Measurements from ENCODE around the gene CDK2AP2. TPM values are rescaled to one million over a fixed set of nuclear protein-coding genes. Genes with fewer than 3 reads are reported as not detected.
"Not testable (repeated sequence)": the region's sequence is repeated elsewhere in the genome, so short reads cannot be mapped to it uniquely, and the experiment has no call there.

Gene CDK2AP2
- total RNA-seq, 2 experiments from 2014 or later = 64.1 to 68.7 TPM

DNA sequence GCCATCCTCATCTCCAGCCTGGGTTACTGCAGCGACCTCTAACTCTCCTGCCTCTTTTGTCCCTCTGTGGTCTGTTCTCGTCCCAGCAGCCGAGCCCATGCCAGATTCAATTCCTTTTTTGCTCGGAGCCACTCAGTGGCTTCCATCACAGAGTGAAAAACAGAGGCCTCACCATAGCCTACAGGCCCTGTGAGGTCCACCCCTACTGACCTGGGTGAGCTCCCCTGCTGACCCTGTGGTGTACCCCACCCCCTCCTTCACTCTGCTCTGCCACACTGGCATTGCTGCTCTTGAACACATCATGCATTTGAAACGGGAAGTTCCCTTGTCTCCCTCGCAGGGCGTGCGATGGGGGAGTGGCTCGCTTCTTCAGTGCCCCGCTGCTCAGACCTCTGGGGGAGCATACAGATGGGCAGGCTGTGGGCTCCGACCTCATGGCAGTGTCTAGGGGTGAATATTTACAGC is 23.1 kb downstream of the CDK2AP2 start:
- Mint-ChIP-seq H3K9me3 (ENCODE audit: low read depth) (peaks cover 2% of the 10 kb centered on the region), H3K36me3 (ENCODE audit: low read depth) (peaks cover 57% of the 10 kb centered on the region), H3K4me1 (peaks cover 65% of the 10 kb centered on the region), H3K27me3 (no peaks in the 10 kb centered on the region), H3K27ac (peak overlapping the region; percentile 99), H3K4me3 (peak overlapping the region; percentile 86)
- peak; percentile 89 for DNase-seq
- ChIA-PET CTCF (interaction anchor here (0.6 kb wide), 2 partner anchors 37 to 85 kb away, joined by 3 read pairs; no protein-coding TSS in a partner anchor), POLR2A (interaction anchor here (1.5 kb wide), 1 partner anchor 16 kb away, joined by 3 read pairs; the partner anchor contains the start of gene TMEM134)
- ATAC-seq = peak; percentile 8
- intact Hi-C loops (cut with DNase I, micrococcal nuclease) = loop anchor here (1.0 to 10.0 kb wide), 9 partner anchors 16 to 850 kb away; partner anchors contain the start of genes ANKRD13D (in 1 of the 2), GRK2 (in 1 of the 2), PITPNM1 (in 1 of the 2) and PPP1CA (in 1 of the 2)

DNA sequence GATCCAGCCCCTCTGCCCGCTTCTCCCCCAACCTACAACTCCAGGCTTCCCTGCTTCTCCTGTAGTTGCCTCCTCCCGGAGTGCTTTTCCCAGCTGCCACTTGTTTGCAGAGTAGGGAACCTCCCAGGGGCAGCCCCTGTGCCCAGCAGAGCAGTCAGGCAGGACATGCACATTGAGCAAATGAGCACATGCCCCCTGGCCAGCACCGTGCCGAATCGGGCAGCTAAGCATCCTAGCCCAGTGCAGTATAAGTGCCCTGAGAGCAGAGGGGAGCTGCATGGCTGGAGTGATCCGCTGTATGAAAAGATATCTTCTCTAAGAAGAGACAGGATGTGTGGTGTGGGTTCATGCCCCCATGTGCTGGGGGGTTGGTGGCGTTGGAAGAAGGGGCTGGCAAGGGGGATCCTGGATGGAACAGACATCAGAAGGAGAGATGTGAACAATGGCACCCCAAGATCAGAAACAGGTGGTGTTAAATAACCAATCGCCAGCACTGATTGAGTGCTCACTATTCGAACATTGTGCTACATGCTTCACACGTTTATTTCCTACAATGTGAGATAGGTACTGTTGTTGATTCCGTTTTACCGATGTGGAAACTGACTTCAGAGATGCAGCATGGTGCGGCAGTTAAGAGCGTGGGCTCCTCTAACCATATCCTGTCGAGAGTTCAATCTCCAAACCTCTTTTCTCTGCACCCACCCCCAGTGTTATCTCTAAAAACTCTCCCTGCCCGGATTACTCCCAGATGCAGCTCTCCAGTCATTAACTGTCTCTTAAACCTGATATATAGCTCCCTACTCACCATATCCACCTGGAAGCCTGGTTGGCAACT is 23.9 kb downstream of the CDK2AP2 start:
- peaks cover 52% of the 10 kb centered on the region for H3K36me3 Mint-ChIP-seq (ENCODE audit: low read depth)
- ChIA-PET CTCF (interaction anchor here (0.6 kb wide), 2 partner anchors 38 to 84 kb away, joined by 3 read pairs; no protein-coding TSS in a partner anchor), POLR2A (interaction anchor here (0.6 to 1.5 kb wide), 3 partner anchors 15 to 1024 kb away, joined by 3 to 4 read pairs (median 3); partner anchors contain the start of gene TMEM134)
- H3K9me3 Mint-ChIP-seq (ENCODE audit: low read depth) = peaks cover 2% of the 10 kb centered on the region
- peak overlapping the region; percentile 99 for H3K27ac Mint-ChIP-seq
- intact Hi-C loops (cut with DNase I, micrococcal nuclease) = loop anchor here (1.0 to 10.0 kb wide), 14 partner anchors 15 to 849 kb away; partner anchors contain the start of genes CDK2AP2 (in 1 of the 2), GRK2 (in 1 of the 2), PITPNM1 (in 1 of the 2) and POLD4 (in 1 of the 2)
- peak; percentile 74 for DNase-seq
- H3K4me1 Mint-ChIP-seq = peaks cover 60% of the 10 kb centered on the region
- no peaks in the 10 kb centered on the region for H3K27me3 Mint-ChIP-seq
- H3K4me3 Mint-ChIP-seq = peak overlapping the region; percentile 86
- ATAC-seq = peak; percentile 17

DNA sequence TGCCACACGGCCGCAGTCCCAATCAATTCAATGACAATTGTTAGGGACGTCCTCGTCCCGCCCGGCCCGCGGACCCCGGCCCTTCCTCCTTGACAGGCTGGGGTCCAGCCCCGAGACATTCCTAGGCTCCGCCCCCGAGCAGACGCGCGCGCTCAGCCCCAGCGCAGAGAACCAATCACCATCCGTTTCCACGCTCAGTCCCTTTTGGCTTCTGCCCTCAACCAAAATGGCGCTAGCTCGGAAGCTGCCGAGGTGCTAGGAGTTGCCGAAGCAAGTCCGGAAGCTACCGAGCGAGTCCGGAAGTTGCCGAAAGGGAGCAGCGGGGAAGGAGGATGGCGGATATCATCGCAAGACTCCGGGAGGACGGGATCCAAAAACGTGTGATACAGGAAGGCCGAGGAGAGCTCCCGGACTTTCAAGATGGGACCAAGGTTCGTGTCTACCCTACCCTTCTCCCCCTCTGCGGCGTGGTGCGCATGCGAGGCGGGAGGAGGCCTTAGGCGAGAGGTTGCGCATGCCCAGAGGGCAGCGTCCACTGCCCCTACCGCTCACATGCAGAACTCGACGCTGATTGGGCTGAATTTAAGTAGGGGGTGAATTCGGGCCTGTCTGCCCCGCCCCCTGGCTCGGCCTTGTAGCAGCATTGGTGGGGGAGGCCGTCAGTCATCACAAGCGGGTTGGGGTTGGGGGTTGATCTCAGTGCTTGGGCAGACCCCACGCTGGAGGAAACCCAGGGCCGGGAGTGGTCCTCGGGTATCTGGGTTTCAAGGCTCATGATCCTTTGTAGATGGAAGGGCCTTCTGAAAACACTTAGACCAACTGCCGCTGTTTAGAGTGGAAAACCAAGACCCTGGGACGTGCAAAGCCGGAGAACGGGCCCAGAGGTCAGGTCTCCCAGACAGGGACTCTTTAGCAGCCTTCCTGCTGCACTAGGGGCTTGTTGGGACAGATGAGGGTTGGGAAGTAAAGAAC is 24.8 kb downstream of the CDK2AP2 start, which contains the start of gene AIP:
TSS of gene AIP (plus strand) at position 200 of the 972 bp plus-strand sequence. CDS start at position 333, 133 bp downstream.
- DNase-seq = peak; percentile 99
- peaks cover 50% of the 10 kb centered on the region for H3K4me1 Mint-ChIP-seq
- intact Hi-C loops (cut with DNase I, micrococcal nuclease) = loop anchor here (1.0 to 10.0 kb wide), 11 partner anchors 14 to 848 kb away; partner anchors contain the start of genes CDK2AP2 (in 1 of the 2), GRK2 (in 1 of the 2), POLD4 (in 1 of the 2) and PPP1CA (in 1 of the 2)
- ChIA-PET POLR2A (no interaction called here), CTCF (interaction anchor here (0.6 to 1.2 kb wide), 5 partner anchors 10 to 127 kb away, joined by 3 to 5 read pairs (median 3); partner anchors contain the start of gene CDK2AP2)
- peak; percentile 72 for ATAC-seq
- no peaks in the 10 kb centered on the region for H3K27me3 Mint-ChIP-seq
- H3K4me3 Mint-ChIP-seq = peak within 1 kb of the TSS; percentile 86
- peaks cover 2% of the 10 kb centered on the region for H3K9me3 Mint-ChIP-seq (ENCODE audit: low read depth)
- peak within 1 kb of the TSS; percentile 99 for H3K27ac Mint-ChIP-seq
- H3K36me3 Mint-ChIP-seq (ENCODE audit: low read depth) = peaks cover 43% of the 10 kb centered on the region

GRCh38 chr11:67482275-67482826 is 25.6 kb downstream of the CDK2AP2 start:
- intact Hi-C loops (cut with DNase I, micrococcal nuclease) = loop anchor here in 1 of 2 experiments (1.0 to 10.0 kb wide), 3 partner anchors 13 to 848 kb away; partner anchors contain the start of genes GRK2, RBM4 and TMEM134
- peak overlapping the region; percentile 86 for H3K4me3 Mint-ChIP-seq
- DNase-seq (no peak), ATAC-seq (no peak)
- H3K36me3 Mint-ChIP-seq (ENCODE audit: low read depth) = peaks cover 35% of the 10 kb centered on the region
- H3K4me1 Mint-ChIP-seq = peaks cover 43% of the 10 kb centered on the region
- H3K27ac Mint-ChIP-seq = peak overlapping the region; percentile 99
- CTCF ChIA-PET = interaction anchor here (0.7 to 1.2 kb wide), 6 partner anchors 10 to 315 kb away, joined by 3 to 5 read pairs (median 4); partner anchors contain the start of genes CDK2AP2 and TBC1D10C
- POLR2A ChIA-PET = interaction anchor here (0.7 kb wide), 1 partner anchor 12 kb away, joined by 4 read pairs; no protein-coding TSS in a partner anchor
- no peaks in the 10 kb centered on the region for H3K27me3 Mint-ChIP-seq
- H3K9me3 Mint-ChIP-seq (ENCODE audit: low read depth) = no peaks in the 10 kb centered on the region

DNA sequence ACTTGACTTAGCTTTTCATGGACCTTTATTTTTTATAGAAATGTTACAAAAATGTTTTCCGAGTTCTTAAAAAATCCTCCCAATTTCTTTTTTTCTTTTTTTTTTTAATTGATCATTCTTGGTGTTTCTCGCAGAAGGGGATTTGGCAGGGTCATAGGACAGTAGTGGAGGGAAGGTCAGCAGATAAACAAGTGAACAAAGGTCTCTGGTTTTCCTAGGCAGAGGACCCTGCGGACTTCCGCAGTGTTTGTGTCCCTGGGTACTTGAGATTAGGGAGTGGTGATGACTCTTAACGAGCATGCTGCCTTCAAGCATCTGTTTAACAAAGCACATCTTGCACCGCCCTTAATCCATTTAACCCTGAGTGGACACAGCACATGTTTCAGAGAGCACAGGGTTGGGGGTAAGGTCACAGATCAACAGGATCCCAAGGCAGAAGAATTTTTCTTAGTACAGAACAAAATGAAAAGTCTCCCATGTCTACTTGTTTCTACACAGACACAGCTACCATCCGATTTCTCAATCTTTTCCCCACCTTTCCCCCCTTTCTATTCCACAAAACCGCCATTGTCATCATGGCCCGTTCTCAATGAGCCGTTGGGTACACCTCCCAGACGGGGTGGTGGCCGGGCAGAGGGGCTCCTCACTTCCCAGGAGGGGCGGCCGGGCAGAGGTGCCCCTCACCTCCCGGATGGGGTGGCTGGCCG is 30.5 kb downstream of the CDK2AP2 start:
- H3K27me3 Mint-ChIP-seq; H3K9me3 Mint-ChIP-seq (ENCODE audit: low read depth); intact Hi-C loops (cut with DNase I, micrococcal nuclease); H3K4me1 Mint-ChIP-seq; H3K27ac Mint-ChIP-seq; H3K36me3 Mint-ChIP-seq (ENCODE audit: low read depth); DNase-seq; POLR2A ChIA-PET; ATAC-seq; H3K4me3 Mint-ChIP-seq: not testable (repeated sequence)
- CTCF ChIA-PET = interaction anchor here (0.6 kb wide), 2 partner anchors 59 to 503 kb away, joined by 3 read pairs; no protein-coding TSS in a partner anchor

- ATAC-seq; H3K36me3 Mint-ChIP-seq (ENCODE audit: low read depth); intact Hi-C loops (cut with DNase I, micrococcal nuclease); H3K27me3 Mint-ChIP-seq; H3K4me3 Mint-ChIP-seq; POLR2A ChIA-PET; H3K27ac Mint-ChIP-seq; H3K9me3 Mint-ChIP-seq (ENCODE audit: low read depth); DNase-seq; H3K4me1 Mint-ChIP-seq: not testable (repeated sequence)
- CTCF ChIA-PET = interaction anchor here (0.6 kb wide), 2 partner anchors 58 to 504 kb away, joined by 3 read pairs; no protein-coding TSS in a partner anchor
These were observed 31.3 kb downstream of the CDK2AP2 start for GRCh38 chr11:67476692-67477091.

DNA sequence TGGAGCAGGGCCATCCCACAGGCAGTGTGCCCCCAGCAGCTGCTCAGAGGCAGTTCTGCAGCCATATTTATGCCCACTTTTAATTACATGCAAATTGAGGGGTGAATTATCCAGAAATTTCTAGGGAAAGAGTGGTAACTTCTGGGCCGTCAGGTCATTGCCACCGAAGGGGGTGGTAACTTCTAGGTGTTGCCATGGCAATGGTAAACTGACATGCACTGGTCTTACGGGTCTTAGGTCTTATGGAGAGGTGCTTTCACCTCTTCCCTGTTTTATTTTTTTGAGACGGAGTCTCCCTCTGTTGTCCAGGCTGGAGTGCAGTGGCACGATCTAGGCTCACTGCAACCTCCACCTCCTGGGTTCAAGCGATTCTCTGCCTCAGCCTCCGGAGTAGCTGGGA is 35.1 kb downstream of the CDK2AP2 start:
- DNase-seq (no peak), ATAC-seq (no peak)
- no peaks in the 10 kb centered on the region for H3K9me3 Mint-ChIP-seq (ENCODE audit: low read depth)
- intact Hi-C loops (cut with DNase I, micrococcal nuclease) = no loop called here
- no peaks in the 10 kb centered on the region for H3K27me3 Mint-ChIP-seq
- POLR2A ChIA-PET = no interaction called here
- H3K4me1 Mint-ChIP-seq = peaks cover 6% of the 10 kb centered on the region
- H3K4me3 Mint-ChIP-seq = no peak overlapping the region
- no peaks in the 10 kb centered on the region for H3K36me3 Mint-ChIP-seq (ENCODE audit: low read depth)
- no peak overlapping the region for H3K27ac Mint-ChIP-seq
- CTCF ChIA-PET = no interaction called here

DNA sequence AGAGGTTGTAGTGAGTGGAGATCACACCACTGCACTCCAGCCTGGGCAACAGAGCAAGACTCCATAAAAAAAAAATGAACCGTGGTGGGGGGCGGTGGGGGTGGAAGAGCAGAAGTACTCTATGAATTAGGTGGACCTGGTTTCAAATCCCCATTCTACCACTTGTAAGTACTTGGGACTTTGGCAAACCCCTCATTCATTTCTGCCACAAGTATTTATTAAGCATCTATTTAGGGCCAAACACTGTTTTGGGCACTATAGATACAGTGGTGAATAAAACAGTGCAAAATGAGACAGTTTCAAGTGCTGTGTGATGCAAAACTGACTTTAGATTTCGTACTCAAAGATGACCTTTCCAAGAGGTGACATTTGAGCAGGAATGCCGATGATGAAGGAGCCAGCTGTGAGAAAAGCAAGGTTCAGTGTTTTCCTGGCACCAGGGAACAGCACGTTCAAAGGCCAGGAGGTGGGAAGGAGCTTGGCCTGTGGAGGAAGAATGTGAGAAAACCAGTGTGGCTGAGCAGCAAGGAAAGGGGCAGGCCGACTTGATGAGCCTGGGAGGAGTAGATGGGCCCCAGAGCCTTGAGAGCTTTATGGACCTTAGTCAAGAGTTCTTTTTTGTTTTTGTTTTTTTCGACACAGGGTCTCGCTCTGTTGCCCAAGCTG is 37.5 kb downstream of the CDK2AP2 start:
- CTCF ChIA-PET = interaction anchor here (0.6 to 0.7 kb wide), 3 partner anchors 13 to 182 kb away, joined by 3 to 4 read pairs (median 3); partner anchors contain the start of gene AIP
- intact Hi-C loops (cut with DNase I, micrococcal nuclease) = no loop called here
- H3K4me3 Mint-ChIP-seq = peak overlapping the region; percentile 82
- peaks cover 19% of the 10 kb centered on the region for H3K4me1 Mint-ChIP-seq
- peaks cover 5% of the 10 kb centered on the region for H3K36me3 Mint-ChIP-seq (ENCODE audit: low read depth)
- ATAC-seq = no peak
- H3K9me3 Mint-ChIP-seq (ENCODE audit: low read depth) = no peaks in the 10 kb centered on the region
- H3K27me3 Mint-ChIP-seq = no peaks in the 10 kb centered on the region
- DNase-seq = no peak
- H3K27ac Mint-ChIP-seq = peak overlapping the region; percentile 86
- POLR2A ChIA-PET = interaction anchor here (0.6 kb wide), 1 partner anchor 11 kb away, joined by 4 read pairs; no protein-coding TSS in a partner anchor

- Mint-ChIP-seq H3K4me3 (peak overlapping the region; percentile 82), H3K9me3 (ENCODE audit: low read depth) (no peaks in the 10 kb centered on the region), H3K4me1 (peaks cover 22% of the 10 kb centered on the region), H3K36me3 (ENCODE audit: low read depth) (peaks cover 9% of the 10 kb centered on the region), H3K27me3 (no peaks in the 10 kb centered on the region), H3K27ac (peak overlapping the region; percentile 86)
- intact Hi-C loops (cut with DNase I, micrococcal nuclease) = loop anchor here (1.0 to 5.0 kb wide), 15 partner anchors 13 to 336 kb away; partner anchors contain the start of genes PPP1CA (in 2 of the 2), RPS6KB2 (in 2 of the 2), NDUFV1 (in 1 of the 2) and POLD4 (in 1 of the 2)
- CTCF ChIA-PET = interaction anchor here (0.6 to 2.0 kb wide), 5 partner anchors 30 to 120 kb away, joined by 3 to 9 read pairs (median 3); partner anchors contain the start of gene PPP1CA
- no peak for ATAC-seq
- POLR2A ChIA-PET = interaction anchor here (0.6 kb wide), 1 partner anchor 12 kb away, joined by 4 read pairs; no protein-coding TSS in a partner anchor
- no peak for DNase-seq
These were observed 38.5 kb downstream of the CDK2AP2 start for GRCh38 chr11:67469508-67469811.
